ENCODE measurements around the gene BLOC1S5.

DNA sequence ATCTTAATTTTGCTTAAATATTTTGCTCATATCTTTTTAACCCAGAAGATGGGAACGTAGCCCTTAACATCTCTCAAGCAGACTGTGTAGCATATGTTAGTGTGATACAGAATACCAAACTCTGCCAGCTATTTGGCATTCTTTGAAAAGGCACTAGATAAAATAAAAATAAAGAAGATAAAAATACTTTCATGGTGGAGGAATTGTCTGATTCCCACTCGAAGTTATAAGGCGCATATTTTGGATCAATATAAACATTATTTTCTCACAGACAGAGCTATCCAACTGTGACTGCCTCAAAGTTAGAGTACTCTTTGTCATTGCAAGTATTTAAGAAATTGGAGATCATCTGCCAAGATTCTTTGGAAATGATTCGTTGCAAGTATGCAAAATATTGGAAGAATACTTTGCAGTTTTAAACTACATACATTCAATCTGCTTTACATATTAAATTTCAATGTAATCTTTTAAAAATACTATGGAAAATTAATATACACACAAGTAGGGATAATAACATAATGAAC, 49.0 kb upstream of the BLOC1S5 start:
- TF ChIP-seq EZH2 (IDR thresholded peaks at IDR 0.05; ENCODE audit: insufficient read depth, poor library complexity, severe bottlenecking) (no peak), EZH2phosphoT487 (IDR thresholded peaks at IDR 0.05; ENCODE audit: insufficient read depth, low read depth) (no peak)
